ENCODE measurements around the gene TREM1.

- no peak for TF ChIP-seq EZH2 (IDR thresholded peaks at IDR 0.05; ENCODE audit: insufficient read depth, low read length)
- TF ChIP-seq, protein P1, sequence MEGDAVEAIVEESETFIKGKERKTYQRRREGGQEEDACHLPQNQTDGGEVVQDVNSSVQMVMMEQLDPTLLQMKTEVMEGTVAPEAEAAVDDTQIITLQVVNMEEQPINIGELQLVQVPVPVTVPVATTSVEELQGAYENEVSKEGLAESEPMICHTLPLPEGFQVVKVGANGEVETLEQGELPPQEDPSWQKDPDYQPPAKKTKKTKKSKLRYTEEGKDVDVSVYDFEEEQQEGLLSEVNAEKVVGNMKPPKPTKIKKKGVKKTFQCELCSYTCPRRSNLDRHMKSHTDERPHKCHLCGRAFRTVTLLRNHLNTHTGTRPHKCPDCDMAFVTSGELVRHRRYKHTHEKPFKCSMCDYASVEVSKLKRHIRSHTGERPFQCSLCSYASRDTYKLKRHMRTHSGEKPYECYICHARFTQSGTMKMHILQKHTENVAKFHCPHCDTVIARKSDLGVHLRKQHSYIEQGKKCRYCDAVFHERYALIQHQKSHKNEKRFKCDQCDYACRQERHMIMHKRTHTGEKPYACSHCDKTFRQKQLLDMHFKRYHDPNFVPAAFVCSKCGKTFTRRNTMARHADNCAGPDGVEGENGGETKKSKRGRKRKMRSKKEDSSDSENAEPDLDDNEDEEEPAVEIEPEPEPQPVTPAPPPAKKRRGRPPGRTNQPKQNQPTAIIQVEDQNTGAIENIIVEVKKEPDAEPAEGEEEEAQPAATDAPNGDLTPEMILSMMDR (IDR thresholded peaks at IDR 0.05; ENCODE audit: insufficient read depth, low read depth, low read length): no peak
Observed at GRCh38 chr6:41318261-41318653, 31.8 kb upstream of the TREM1 start.

Measured in astrocyte (in vitro differentiated cells and primary cell).